GM18909 (cell line): ENCODE measurements around the gene ADIPOQ.
"Not testable (repeated sequence)": the region's sequence is repeated elsewhere in the genome, so short reads cannot be mapped to it uniquely, and the experiment has no call there.

Experiments
- ATAC-seq: cut with Tn5 transposase; IDR thresholded peaks from one replicate; pipeline ENCODE4 v1.9.1; 2021; ENCODE audit warnings: mild to moderate bottlenecking; ENCODE audit not compliant: unreplicated experiment, poor library complexity

ADIPOQ gene

GRCh38 chr3:186869253-186870100 lies 27.0 kb downstream of the ADIPOQ start:
- no peak for ATAC-seq

GRCh38 chr3:186870421-186871201 lies 28.1 kb downstream of the ADIPOQ start:
- ATAC-seq: no peak

GRCh38 chr3:186871403-186871924 lies 29.0 kb downstream of the ADIPOQ start:
- no peak for ATAC-seq

GRCh38 chr3:186873796-186874195 lies 31.3 kb downstream of the ADIPOQ start:
- not testable (repeated sequence) for ATAC-seq

- ATAC-seq: not testable (repeated sequence)
These were observed 31.7 kb downstream of the ADIPOQ start for GRCh38 chr3:186874216-186874615.

GRCh38 chr3:186874841-186875240 lies 32.3 kb downstream of the ADIPOQ start:
- not testable (repeated sequence) for ATAC-seq

- ATAC-seq: no peak
These were observed 33.2 kb downstream of the ADIPOQ start for GRCh38 chr3:186875708-186876107.

GRCh38 chr3:186879781-186880180 lies 37.3 kb downstream of the ADIPOQ start:
- ATAC-seq: no peak

GRCh38 chr3:186880406-186880805 lies 37.9 kb downstream of the ADIPOQ start:
- ATAC-seq: no peak

GRCh38 chr3:186882150-186882524 lies 39.6 kb downstream of the ADIPOQ start:
- ATAC-seq: no peak

- ATAC-seq: no peak
These were observed 40.6 kb downstream of the ADIPOQ start for GRCh38 chr3:186882881-186883685.

GRCh38 chr3:186883686-186884058 lies 41.2 kb downstream of the ADIPOQ start:
- ATAC-seq: no peak

- ATAC-seq: not testable (repeated sequence)
These were observed 42.4 kb downstream of the ADIPOQ start for GRCh38 chr3:186884868-186885267.

GRCh38 chr3:186886202-186886981 lies 43.9 kb downstream of the ADIPOQ start:
- no peak for ATAC-seq

- ATAC-seq: not testable (repeated sequence)
These were observed 45.0 kb downstream of the ADIPOQ start for GRCh38 chr3:186887507-186887938.

GRCh38 chr3:186888569-186888968 lies 46.1 kb downstream of the ADIPOQ start:
- ATAC-seq: no peak

GRCh38 chr3:186889698-186890097 lies 47.2 kb downstream of the ADIPOQ start:
- not testable (repeated sequence) for ATAC-seq

GRCh38 chr3:186890911-186891310 lies 48.4 kb downstream of the ADIPOQ start:
- ATAC-seq: no peak

- ATAC-seq: not testable (repeated sequence)
These were observed 50.6 kb downstream of the ADIPOQ start for GRCh38 chr3:186893071-186893470.

- ATAC-seq: no peak
These were observed 52.9 kb downstream of the ADIPOQ start for GRCh38 chr3:186895406-186895805.
